GM21737 (cell line): ENCODE measurements around the gene ARHGEF39.

Source experiments
- ATAC-seq: cut with Tn5 transposase; IDR thresholded peaks from one replicate; pipeline ENCODE4 v1.9.1; 2021; ENCODE audit warnings: mild to moderate bottlenecking, moderate library complexity; ENCODE audit not compliant: unreplicated experiment

ARHGEF39 gene, protein sequence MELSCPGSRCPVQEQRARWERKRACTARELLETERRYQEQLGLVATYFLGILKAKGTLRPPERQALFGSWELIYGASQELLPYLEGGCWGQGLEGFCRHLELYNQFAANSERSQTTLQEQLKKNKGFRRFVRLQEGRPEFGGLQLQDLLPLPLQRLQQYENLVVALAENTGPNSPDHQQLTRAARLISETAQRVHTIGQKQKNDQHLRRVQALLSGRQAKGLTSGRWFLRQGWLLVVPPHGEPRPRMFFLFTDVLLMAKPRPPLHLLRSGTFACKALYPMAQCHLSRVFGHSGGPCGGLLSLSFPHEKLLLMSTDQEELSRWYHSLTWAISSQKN

DNA sequence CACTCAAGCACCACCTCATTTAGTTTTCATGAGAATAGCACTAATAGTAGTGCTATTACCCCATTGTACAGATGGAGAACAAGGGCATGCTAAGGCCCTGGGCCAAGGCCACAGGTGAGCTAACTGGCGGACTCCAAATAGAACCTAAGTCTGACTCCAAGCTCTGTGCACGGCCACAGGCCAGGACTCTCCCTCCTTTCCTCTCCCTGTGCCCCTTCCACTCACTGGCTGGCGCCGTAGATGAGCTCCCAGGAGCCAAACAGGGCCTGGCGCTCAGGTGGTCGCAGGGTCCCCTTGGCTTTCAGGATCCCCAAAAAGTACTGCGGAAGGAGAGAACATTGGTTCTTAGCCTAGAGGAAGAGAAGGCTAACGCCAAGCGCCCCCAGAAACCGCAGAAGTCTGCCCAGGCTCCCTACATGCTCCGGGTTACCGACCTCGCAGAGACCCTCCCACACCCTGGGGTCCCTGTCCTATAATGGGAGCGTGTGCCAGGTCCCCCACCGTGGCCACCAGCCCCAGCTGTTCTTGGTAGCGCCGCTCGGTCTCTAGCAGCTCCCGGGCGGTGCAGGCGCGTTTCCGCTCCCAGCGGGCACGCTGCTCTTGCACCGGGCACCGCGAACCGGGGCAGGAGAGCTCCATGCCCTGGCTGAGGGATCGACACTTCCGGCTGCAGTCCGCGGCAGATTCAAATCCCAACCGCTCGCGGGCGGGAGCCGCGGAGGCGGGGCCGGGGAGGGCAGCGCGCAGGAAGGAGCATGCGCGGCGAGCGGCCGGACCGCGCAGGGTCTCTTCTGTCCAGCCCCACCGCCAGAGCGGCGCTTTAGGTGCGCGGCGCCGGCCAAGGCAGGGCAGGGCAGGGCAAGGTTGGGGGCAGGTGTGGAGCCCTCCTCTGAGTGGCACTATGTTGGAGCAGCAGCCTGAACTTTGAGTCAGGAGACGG lies at the start of gene ARHGEF39:
ARHGEF39 (minus strand) TSS at position 665 of the 940 bp plus-strand sequence; CDS start at position 639, 26 bp downstream.
- ATAC-seq, result peak; percentile 73

DNA sequence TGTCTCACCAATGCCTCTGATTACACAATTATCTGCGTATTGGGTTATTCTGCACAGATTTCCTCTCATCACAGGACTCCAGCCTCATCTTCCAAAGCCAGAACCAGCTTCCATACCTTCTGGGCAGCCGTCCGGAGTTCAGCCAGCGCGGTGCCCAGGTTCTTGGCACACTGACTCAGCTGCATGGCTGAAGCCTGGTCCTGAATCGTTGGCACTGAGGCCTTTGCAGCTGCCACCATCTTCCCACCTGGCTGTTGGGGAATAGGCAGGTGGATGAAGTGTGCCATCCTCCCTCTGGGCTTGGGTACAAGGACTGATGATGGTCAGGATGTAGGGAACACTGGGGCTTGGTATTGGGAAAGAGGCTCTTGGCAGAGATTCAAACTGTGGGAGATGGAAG lies 49.1 kb upstream of the ARHGEF39 start:
- ATAC-seq, result no peak

- no peak for ATAC-seq
Measured at GRCh38 chr9:35713578-35713977, 48.6 kb upstream of the ARHGEF39 start.

DNA sequence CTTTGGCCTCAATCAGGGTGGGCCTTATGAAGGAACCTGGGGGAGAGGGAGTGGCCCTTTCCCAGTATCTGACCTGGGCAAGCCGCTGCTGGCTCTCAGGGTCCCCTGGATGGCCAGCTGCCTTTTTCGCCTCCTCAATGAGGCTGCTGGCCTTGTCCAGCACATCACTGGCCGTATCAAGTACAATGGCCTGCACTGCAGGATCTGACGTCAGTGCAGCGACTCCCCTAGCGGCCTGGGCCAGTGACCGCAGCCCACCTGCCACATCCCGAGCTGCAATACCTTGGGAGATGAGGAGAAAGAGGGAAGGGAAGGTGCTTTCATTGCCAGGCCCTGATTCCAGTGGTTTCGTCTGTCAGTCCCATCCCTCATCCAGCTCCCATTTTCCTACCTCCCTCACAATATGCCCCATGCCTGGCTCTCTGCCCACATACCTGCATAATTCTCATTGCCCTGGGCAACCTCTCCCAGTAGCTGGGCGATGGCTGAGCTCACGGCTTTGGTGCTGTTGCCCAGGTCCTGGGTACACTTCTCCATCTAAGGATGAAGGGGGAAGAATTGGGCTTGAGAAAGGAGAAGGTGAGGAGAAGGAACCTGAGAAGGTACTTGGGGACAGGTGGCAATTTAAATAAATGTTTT lies 47.9 kb upstream of the ARHGEF39 start:
- ATAC-seq, result no peak

DNA sequence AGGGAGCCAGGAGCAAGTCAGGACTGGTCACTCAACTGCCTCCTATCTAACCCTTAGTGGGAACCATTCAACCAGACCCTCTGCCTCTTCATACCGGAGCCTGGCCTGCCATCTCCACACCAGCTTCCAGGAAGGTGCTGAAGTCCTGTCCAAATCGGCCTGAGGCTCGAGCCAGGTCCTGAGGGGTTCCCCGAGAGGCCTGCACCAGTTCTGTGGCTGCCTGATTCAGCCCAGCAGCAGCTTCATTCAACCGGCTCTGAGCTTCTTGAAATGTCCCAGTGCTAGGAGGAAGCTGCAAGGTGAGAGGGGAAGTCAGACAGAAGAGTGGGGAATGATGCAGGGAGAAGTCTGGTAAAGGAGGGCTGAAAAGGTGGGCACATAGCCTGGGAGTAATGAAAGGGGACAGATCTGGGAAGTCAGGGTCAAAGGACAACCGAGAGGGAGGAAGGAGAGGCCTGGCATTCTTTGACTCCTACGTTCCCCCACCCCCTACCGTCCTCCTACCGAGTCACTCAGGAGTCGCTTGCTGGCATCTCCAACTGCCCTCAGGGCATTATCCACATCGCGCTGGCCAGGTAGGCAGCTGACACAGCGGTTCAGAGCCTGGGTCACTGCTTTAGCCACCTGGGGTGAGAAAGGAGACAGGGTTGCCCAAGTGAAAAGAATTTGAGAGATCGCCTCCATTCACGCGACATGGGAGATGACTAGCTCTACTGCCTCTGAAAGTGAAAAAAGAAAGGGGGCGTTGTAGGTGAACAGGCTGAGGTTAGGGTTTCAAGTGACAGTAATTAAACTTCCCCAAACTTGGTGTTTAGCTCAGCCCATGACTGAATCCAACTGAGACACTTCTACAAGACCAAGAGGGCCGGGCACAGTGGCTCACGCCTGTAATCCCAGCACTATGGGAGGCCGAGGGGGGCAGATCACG lies 46.8 kb upstream of the ARHGEF39 start:
- ATAC-seq, result no peak

DNA sequence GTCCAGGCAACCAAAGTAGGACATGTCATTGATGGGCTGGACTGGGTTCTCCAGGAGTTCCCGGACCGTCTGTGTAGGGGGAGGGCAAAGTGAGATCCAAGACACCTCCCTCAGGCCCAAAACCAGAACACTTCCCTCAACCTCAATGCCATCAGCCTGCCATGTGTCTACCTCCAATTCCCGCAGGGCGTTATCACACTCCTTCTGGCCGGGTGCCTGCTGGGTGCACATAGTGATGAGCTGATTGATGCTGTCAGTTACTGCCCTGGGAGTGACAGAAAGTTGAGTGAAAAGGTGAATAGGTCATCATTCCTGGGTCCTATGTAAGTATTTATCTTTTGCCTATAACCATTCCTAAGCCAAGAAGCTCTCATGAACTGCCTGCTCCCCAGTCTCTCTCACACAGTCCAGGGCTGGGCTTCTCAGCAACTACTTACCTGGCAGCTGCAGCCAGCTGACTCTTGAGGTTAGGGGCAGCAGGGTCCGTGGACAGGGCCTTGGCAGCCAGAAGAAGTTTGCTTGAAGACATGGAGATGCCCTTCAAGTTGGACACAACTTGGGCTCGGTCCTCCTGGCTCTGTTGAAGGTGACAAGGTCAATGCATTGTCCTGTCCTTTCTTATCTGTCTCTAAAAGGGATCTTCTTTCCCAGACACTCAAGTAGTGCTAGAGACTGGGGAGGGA lies 46.0 kb upstream of the ARHGEF39 start:
- ATAC-seq, result no peak

GRCh38 chr9:35708146-35708545 lies 43.2 kb upstream of the ARHGEF39 start:
- ATAC-seq, result no peak

DNA sequence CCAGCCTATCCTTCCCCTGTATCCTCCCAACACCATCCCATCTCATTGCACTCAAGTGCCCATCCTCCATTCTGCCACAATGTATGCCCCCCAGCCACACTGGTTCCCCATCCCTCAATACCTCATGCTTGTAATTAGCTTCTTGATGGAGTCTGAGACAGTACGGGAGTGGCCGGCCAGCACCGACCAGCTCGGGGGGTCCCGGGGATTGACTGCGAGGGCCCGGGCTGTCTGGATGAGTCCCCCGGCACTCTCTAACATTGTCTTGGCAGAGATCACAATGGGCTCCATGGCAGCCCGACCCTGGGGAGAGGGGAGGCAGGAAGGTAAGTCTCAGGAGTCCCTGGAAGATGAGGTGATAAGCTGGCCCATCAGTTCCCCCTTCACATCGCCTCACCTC lies 42.0 kb upstream of the ARHGEF39 start:
- no peak for ATAC-seq

- ATAC-seq, result no peak
Measured at GRCh38 chr9:35705836-35706430, 40.9 kb upstream of the ARHGEF39 start.

GRCh38 chr9:35705372-35705771 lies 40.4 kb upstream of the ARHGEF39 start:
- ATAC-seq, result no peak

DNA sequence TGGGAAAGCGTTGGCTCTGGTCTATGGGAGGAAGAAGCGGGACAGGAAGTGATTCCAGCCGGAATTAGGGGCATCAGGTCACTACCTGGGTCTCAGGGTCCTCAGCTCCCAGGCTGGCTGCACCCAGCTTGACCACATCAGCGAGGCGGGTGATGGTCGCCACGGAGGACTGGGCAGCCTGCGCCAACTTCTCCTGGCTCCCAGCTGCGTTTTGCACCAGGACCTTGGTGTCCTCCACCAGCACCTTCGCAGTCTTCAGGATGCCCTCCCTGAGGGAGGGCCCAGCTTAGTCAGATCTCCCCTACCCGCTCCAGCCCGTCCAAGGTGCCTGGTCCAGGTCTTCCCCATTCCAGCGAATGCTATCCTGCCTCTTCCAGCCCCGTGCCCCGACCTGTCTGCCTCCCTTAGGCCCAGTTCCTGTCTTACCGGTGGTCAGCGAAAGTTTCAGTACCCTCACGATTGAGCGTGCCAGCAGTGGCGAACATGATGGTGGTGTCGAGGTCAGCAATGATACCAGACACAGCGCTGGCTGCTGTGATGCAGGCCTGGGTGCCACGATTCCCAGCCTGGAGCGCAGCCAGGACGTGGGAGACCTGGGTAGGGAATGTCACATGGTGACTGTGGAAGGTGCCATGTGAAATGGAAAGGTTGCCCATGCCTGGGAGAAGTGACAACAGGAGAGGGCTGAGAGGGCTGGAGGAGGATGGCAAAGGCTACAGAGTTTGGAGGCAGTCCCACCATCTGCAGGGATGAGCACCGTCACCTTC lies 39.1 kb upstream of the ARHGEF39 start:
- no peak for ATAC-seq

DNA sequence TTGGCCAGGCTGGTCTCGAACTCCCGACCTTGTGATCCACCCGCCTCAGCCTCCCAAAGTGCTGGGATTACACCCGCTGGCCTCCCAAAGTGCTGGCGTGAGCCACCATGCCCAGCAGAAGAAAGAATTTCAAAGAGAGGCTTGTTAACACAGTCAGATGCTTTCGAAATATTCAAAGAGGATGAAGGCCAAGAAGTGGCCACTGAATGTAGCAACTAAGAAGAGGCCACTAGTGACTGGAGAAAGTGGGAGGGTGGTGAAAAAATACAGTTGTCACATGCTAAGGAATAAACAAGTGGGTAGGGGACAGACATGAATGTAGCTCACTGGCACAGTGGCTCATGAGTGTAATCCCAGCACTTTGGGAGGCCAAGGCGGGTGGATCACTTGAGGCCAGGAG lies 37.7 kb upstream of the ARHGEF39 start:
- no peak for ATAC-seq

DNA sequence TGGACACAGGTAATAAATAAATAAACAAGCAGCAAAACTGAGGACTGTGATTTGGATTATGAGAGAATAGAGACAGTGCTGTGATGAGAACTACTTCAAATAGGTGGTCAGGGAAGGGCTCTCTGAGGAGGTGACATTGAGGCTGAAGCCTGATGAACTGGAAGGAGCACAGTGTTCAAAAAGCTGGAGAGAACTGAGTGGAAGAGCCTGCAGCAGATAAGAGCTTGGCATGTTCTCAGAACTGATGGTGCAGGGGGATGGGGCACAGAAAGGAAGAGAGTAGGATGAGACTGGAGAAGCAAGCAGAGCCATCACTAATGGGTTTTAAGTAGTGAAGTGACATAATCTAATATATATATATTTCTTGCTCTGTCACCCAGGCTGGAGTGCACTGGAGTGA lies 35.9 kb upstream of the ARHGEF39 start:
- ATAC-seq, result no peak

DNA sequence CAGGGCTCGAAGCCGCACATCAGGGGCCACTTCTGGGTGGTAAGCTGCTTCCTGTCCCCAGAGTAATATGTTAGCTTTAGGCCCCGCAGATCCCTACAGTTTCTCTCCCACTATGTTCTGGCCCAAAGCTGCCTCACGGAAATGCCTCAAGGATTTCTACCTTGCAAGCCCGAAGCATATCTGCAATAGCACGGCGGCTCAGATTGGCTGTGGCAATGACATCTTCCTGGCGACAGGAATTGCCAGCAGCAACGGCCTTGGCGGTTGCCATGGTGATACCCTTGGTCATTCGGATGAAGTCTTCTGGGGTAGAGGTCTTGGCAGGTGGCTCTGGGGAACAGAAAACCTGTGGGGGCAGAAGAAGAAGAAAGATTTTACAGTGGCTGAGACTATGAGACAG lies 35.0 kb upstream of the ARHGEF39 start:
- no peak for ATAC-seq

DNA sequence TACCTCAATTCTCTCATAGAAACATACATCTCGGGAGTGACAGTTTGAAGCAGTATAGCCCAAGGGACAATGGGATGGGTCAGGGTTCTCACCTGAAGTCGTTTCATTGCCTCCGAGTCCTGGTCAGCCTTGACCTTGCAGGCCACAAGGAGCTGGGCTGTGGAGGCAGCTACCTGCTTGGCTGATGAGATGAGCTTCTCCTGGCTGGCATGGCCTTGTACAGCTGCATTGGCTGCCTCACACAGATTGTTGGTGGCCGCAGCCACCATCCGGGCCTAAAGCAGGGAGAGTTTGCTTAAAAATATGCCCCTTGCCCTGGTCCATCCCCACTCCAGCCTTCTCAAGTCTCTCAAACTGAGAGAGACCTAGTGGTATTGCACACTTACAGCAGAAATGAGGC lies 33.2 kb upstream of the ARHGEF39 start:
- ATAC-seq, result no peak

DNA sequence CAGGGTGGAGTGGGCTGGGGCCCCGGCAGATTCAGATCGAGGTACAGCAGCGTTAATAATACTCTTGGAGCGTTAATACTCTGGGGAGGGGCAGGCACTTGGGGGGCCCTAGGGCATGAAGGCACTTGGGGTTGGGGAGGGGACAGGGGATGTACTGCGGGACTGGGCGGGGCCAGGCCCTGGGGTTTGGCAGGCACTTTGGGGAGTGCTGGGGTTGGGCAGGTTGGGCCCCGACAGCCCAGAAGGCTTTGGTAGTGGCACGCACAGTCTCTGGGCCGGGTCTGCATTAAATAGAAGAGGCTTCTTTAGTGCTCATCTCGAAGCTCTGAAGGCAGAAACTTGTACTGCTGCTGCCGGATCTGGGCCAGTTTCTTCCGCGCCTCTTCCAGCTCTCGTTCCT lies 32.5 kb upstream of the ARHGEF39 start:
- ATAC-seq, result no peak

- peak; percentile 78 for ATAC-seq
Measured at GRCh38 chr9:35696520-35697215, 31.7 kb upstream of the ARHGEF39 start.

DNA sequence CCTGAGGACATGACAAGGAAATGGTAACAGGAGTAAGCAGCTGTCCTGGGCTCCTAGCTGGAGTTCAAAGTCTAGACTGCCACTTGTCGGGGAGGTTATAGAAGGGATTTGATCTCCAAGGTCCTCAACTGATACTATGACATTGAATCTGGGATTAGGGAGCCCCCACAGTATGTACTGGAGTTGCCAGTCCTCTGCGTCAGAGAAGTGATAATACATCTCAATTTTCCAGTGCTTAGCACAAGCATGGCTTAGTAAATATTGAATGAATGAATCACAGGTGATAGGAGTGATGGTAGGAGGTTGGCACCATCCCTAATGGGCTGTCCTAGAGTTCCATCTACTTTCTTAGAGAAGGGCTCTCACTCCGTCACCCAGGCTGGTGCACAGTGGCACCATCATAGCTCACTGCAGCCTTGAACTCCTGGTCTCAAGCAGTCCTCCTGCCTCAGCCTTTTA lies 31.0 kb upstream of the ARHGEF39 start:
- no peak for ATAC-seq
